ENCODE data around the gene S100A16. TPM values are rescaled to one million over a fixed set of nuclear protein-coding genes. Genes with fewer than 3 reads are reported as not detected.

The S100A16 gene
- total RNA-seq, 1 donor from 2014 or later, result 143 TPM

- no peak for TF ChIP-seq CTCF (IDR thresholded peaks at IDR 0.05)
- no peaks in the 10 kb centered on the region for H3K9me3 Mint-ChIP-seq (ENCODE audit: unreplicated experiment)
- H3K4me3 Mint-ChIP-seq (ENCODE audit: unreplicated experiment), result peak overlapping the region; percentile 90
- H3K27ac Mint-ChIP-seq (ENCODE audit: unreplicated experiment), result peak overlapping the region; percentile 95
- H3K36me3 Mint-ChIP-seq (ENCODE audit: unreplicated experiment), result peaks cover 7% of the 10 kb centered on the region
- H3K4me1 Mint-ChIP-seq (ENCODE audit: unreplicated experiment), result peaks cover 62% of the 10 kb centered on the region
- H3K27me3 Mint-ChIP-seq (ENCODE audit: unreplicated experiment), result no peaks in the 10 kb centered on the region
- no peak for DNase-seq (ENCODE audit: extremely low spot score, unreplicated experiment)
Observed at GRCh38 chr1:153611356-153611755, 1.6 kb downstream of the S100A16 start.

- no peaks in the 10 kb centered on the region for H3K27me3 Mint-ChIP-seq (ENCODE audit: unreplicated experiment)
- peak overlapping the region; percentile 90 for H3K4me3 Mint-ChIP-seq (ENCODE audit: unreplicated experiment)
- no peak for DNase-seq (ENCODE audit: extremely low spot score, unreplicated experiment)
- no peak for TF ChIP-seq CTCF (IDR thresholded peaks at IDR 0.05)
- H3K36me3 Mint-ChIP-seq (ENCODE audit: unreplicated experiment), result peaks cover 7% of the 10 kb centered on the region
- peak overlapping the region; percentile 99 for H3K27ac Mint-ChIP-seq (ENCODE audit: unreplicated experiment)
- no peaks in the 10 kb centered on the region for H3K9me3 Mint-ChIP-seq (ENCODE audit: unreplicated experiment)
- H3K4me1 Mint-ChIP-seq (ENCODE audit: unreplicated experiment), result peaks cover 60% of the 10 kb centered on the region
Observed at GRCh38 chr1:153610811-153611301, 2.1 kb downstream of the S100A16 start.

- Mint-ChIP-seq H3K36me3 (ENCODE audit: unreplicated experiment) (peaks cover 7% of the 10 kb centered on the region), H3K27me3 (ENCODE audit: unreplicated experiment) (no peaks in the 10 kb centered on the region), H3K27ac (ENCODE audit: unreplicated experiment) (peak overlapping the region; percentile 99), H3K4me3 (ENCODE audit: unreplicated experiment) (peak overlapping the region; percentile 32), H3K9me3 (ENCODE audit: unreplicated experiment) (no peaks in the 10 kb centered on the region), H3K4me1 (ENCODE audit: unreplicated experiment) (peaks cover 60% of the 10 kb centered on the region)
- no peak for TF ChIP-seq CTCF (IDR thresholded peaks at IDR 0.05)
- no peak for DNase-seq (ENCODE audit: extremely low spot score, unreplicated experiment)
Observed at GRCh38 chr1:153610334-153610733, 2.6 kb downstream of the S100A16 start.

- Mint-ChIP-seq H3K27ac (ENCODE audit: unreplicated experiment) (peak overlapping the region; percentile 99), H3K36me3 (ENCODE audit: unreplicated experiment) (peaks cover 12% of the 10 kb centered on the region), H3K4me3 (ENCODE audit: unreplicated experiment) (peak overlapping the region; percentile 73), H3K4me1 (ENCODE audit: unreplicated experiment) (peaks cover 60% of the 10 kb centered on the region), H3K9me3 (ENCODE audit: unreplicated experiment) (no peaks in the 10 kb centered on the region), H3K27me3 (ENCODE audit: unreplicated experiment) (no peaks in the 10 kb centered on the region)
- no peak for TF ChIP-seq CTCF (IDR thresholded peaks at IDR 0.05)
- no peak for DNase-seq (ENCODE audit: extremely low spot score, unreplicated experiment)
Observed at GRCh38 chr1:153609585-153609907, 3.4 kb downstream of the S100A16 start.

- H3K4me3 Mint-ChIP-seq (ENCODE audit: unreplicated experiment), result peak overlapping the region; percentile 73
- no peaks in the 10 kb centered on the region for H3K27me3 Mint-ChIP-seq (ENCODE audit: unreplicated experiment)
- peaks cover 12% of the 10 kb centered on the region for H3K36me3 Mint-ChIP-seq (ENCODE audit: unreplicated experiment)
- peak overlapping the region; percentile 99 for H3K27ac Mint-ChIP-seq (ENCODE audit: unreplicated experiment)
- H3K4me1 Mint-ChIP-seq (ENCODE audit: unreplicated experiment), result peaks cover 55% of the 10 kb centered on the region
- TF ChIP-seq CTCF (IDR thresholded peaks at IDR 0.05), result no peak
- DNase-seq (ENCODE audit: extremely low spot score, unreplicated experiment), result peak; percentile 88
- H3K9me3 Mint-ChIP-seq (ENCODE audit: unreplicated experiment), result no peaks in the 10 kb centered on the region
Observed at GRCh38 chr1:153608742-153609584, 4.0 kb downstream of the S100A16 start.
